Brain microvascular endothelial cell (primary cell): ENCODE results near the gene GLOD4.

Experiments
- DNase-seq: peaks from one replicate; pipeline ENCODE4 v3.0.0-alpha.2; 2020
- H3K27ac ChIP-seq: fragments of 250-450 bp; sonication (Bioruptor Pico); 2 replicates; pipeline ENCODE4 v1.5.1; 2020; ENCODE audit warnings: mild to moderate bottlenecking, moderate library complexity
- H3K27me3 ChIP-seq: fragments of 250-450 bp; sonication (Bioruptor Pico); replicated peaks from 2 replicates; pipeline ENCODE4 v1.5.1; 2020; ENCODE audit warnings: mild to moderate bottlenecking
- H3K36me3 ChIP-seq: fragments of 250-450 bp; sonication (Bioruptor Pico); replicated peaks from 2 replicates; pipeline ENCODE4 v1.5.1; 2020; ENCODE audit warnings: mild to moderate bottlenecking
- H3K4me3 ChIP-seq: 2 replicates; pipeline ENCODE4 v1.5.1; 2011; ENCODE audit warnings: low read depth, mild to moderate bottlenecking, control low read depth, low read length, moderate library complexity
- CTCF ChIP-seq: IDR thresholded peaks from 2 replicates; pipeline ENCODE4 v1.5.1; 2011; ENCODE audit warnings: low read depth, mild to moderate bottlenecking, moderate library complexity, low read length, control low read depth, inconsistent platforms; ENCODE audit errors: missing control alignments
- in situ Hi-C: cut with HindIII; loops from 2 replicates; pipeline ENCODE4 v1.10.0; 2017; ENCODE audit warnings: low sequenced_read_pairs, low pct_ligation_motif_present

Gene GLOD4

GRCh38 chr17:799261-799660, 17.2 kb upstream of the GLOD4 start:
- no peaks in the 10 kb centered on the region for H3K27me3 ChIP-seq
- no peak overlapping the region for H3K4me3 ChIP-seq
- no peak for TF ChIP-seq CTCF
- no peak for DNase-seq
- in situ Hi-C loops: loop anchor here (25.0 kb wide), 1 partner anchor 188 kb away; the partner anchor contains the start of genes NXN and TIMM22
- H3K27ac ChIP-seq: no peak overlapping the region
- H3K36me3 ChIP-seq: no peaks in the 10 kb centered on the region

- Histone ChIP-seq H3K27me3 (no peaks in the 10 kb centered on the region), H3K27ac (no peak overlapping the region), H3K36me3 (no peaks in the 10 kb centered on the region), H3K4me3 (no peak overlapping the region)
- DNase-seq: no peak
- in situ Hi-C loops: loop anchor here (25.0 kb wide), 1 partner anchor 189 kb away; the partner anchor contains the start of genes NXN and TIMM22
- no peak for TF ChIP-seq CTCF
Measured at GRCh38 chr17:798246-798645, 16.2 kb upstream of the GLOD4 start.

GRCh38 chr17:797236-797840, 15.3 kb upstream of the GLOD4 start:
- Histone ChIP-seq H3K4me3 (no peak overlapping the region), H3K27me3 (no peaks in the 10 kb centered on the region), H3K27ac (no peak overlapping the region), H3K36me3 (peaks cover 4% of the 10 kb centered on the region)
- DNase-seq: no peak
- TF ChIP-seq CTCF: no peak
- in situ Hi-C loops: loop anchor here (25.0 kb wide), 1 partner anchor 190 kb away; the partner anchor contains the start of genes NXN and TIMM22

- Histone ChIP-seq H3K4me3 (no peak overlapping the region), H3K27ac (no peak overlapping the region), H3K27me3 (no peaks in the 10 kb centered on the region), H3K36me3 (peaks cover 11% of the 10 kb centered on the region)
- in situ Hi-C loops: loop anchor here (25.0 kb wide), 1 partner anchor 191 kb away; the partner anchor contains the start of genes NXN and TIMM22
- TF ChIP-seq CTCF: no peak
- DNase-seq: no peak
Measured at GRCh38 chr17:796609-797008, 14.5 kb upstream of the GLOD4 start.

GRCh38 chr17:795721-796120, 13.6 kb upstream of the GLOD4 start:
- DNase-seq: no peak
- Histone ChIP-seq H3K4me3 (no peak overlapping the region), H3K36me3 (peaks cover 13% of the 10 kb centered on the region), H3K27ac (no peak overlapping the region), H3K27me3 (no peaks in the 10 kb centered on the region)
- no peak for TF ChIP-seq CTCF
- in situ Hi-C loops: loop anchor here (25.0 kb wide), 1 partner anchor 192 kb away; the partner anchor contains the start of genes NXN and TIMM22

GRCh38 chr17:795276-795675, 13.2 kb upstream of the GLOD4 start:
- no peak overlapping the region for H3K27ac ChIP-seq
- peaks cover 13% of the 10 kb centered on the region for H3K36me3 ChIP-seq
- H3K4me3 ChIP-seq: peak overlapping the region; percentile 30
- H3K27me3 ChIP-seq: no peaks in the 10 kb centered on the region
- no peak for DNase-seq
- in situ Hi-C loops: loop anchor here (25.0 kb wide), 1 partner anchor 192 kb away; the partner anchor contains the start of genes NXN and TIMM22
- TF ChIP-seq CTCF: no peak
